Airway epithelial cell (primary cell): Measurements from ENCODE around the gene STIP1. TPM values are rescaled to one million over a fixed set of nuclear protein-coding genes. Genes with fewer than 3 reads are reported as not detected.

Experiments used
- total RNA-seq: library from RNA; depleted of rRNA; stranded (reverse); fragments of >200 nt; gene quantifications from 2 replicates; pipeline ENCODE4 v1.2.3, GENCODE V29; 2015

STIP1 gene
- 169 and 210 TPM in 2 replicates for total RNA-seq

DNA sequence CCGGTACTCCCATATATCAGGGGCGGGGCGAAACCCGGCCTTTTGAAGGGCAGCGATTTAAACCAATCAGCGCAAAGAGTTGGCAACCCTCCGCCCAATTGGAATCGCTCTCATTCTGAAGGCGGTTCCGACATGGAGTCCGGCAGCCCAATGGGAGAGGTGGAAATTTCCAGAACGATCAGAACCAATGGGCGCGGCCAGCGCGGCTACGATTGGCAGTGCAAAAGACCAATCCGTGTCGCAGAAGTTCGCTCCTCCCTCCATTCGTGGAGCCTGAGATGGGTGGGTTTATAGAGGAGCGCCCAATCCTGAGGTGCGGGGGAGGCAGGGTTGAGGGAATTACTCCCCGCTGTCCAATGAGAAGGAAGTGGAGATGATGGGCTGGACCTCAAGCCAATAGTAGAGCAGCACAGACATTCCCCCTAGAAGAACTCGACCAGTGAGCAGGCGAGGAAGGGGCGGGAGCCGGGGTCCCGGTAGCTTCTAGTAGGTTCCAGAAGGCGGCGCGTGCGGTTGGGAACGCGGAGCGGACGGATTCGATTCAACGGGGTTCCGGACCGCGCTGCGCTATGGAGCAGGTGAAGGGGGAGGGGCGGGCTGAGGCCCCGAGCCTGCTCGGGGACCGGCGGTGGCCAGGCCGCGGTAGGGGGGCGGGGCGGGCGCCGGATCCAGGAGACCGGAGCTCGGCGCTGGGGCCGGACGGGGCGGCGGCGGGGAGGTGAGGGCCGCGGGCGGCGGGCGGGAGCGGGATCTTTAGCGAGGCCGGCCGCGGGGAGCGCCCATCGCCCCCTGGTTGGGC is at the start of gene STIP1:
STIP1 (plus strand) TSS at position 479 of the 799 bp plus-strand sequence; CDS start at position 570, 91 bp downstream.

DNA sequence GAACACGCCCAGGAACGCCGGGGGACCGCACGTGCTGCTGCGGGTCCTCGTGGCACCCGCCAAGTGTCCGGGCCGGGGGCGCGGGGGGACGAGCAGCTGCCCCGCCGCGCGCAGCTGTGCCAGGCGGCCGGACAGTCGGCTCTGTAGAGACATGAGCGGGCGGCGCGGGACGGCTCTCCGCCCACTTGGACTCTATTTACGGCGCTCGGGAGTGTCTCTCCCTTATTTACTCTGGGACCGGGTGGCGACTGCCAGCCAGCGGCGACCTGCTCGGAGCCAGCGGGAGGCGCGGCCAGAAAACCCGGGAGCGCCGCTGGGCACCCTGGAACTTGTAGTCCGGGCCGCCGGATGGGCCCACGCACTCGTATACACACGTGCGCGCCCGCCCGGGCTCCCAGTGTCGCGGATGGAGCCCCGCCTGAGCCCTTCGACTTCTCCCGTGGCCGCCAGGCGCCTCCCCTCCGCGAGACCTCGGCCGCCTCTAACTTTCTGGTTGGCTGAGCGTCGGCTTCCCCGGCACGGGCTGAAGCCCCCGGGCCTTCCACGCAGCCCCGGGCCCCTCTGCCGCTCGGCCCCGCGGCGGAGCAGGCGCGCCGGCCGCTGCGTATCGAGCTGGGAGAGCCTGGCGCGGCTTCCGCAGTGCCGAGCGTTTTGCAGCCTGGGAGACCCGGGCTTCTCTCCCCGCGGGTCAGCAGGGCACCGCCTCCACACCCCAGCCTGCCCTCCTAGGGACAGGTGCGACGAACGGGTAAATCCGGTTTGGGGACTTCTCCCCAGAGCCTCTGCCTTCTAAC is 19.9 kb upstream of the STIP1 start, which contains the start of gene MACROD1:
MACROD1 (minus strand) TSS at position 272 of the 794 bp plus-strand sequence; CDS start at position 153, 119 bp downstream.

DNA sequence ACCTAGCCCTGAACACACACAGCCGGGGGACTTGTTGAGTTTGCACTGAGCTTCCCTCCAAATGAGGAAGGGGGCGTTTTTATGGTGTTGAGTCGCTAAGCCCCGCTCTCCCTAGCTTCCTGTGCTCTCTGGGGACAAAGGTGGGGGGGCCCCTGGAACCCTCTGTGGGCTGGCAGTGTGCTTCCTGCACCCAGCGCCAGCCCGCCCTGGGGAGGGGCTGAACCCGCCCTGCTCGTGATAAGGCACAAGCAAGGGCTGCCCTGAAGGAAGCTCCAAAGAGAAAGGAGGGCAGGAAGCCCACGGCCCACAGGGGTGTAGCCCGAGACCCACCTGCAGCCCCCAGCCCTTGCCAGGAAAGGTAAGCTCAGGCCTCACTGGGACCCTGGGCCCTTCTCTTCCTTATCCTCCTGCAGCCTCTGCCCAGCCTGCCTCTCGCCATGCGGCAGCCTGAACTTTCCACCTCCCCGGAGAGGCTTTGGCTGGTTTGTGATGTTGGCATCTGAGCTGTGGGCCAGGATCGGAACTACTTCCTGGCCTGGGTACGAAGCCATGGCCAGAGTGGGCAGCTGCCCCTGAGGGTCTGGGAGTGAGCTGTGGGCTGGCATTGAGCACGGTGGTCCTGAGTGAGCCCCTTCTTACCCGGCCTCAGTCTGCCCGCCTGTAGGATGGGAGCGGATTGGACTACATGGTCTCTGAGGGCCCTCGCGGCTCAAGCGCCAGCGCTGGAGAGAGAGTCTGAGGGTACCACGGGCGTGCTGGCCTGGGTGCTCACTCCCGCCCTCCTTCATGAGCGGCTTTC is 20.7 kb downstream of the STIP1 start, which contains the start of gene FERMT3:
FERMT3 (plus strand) TSS at position 265 of the 799 bp plus-strand sequence. CDS start 644 bp downstream, outside the sequence.

DNA sequence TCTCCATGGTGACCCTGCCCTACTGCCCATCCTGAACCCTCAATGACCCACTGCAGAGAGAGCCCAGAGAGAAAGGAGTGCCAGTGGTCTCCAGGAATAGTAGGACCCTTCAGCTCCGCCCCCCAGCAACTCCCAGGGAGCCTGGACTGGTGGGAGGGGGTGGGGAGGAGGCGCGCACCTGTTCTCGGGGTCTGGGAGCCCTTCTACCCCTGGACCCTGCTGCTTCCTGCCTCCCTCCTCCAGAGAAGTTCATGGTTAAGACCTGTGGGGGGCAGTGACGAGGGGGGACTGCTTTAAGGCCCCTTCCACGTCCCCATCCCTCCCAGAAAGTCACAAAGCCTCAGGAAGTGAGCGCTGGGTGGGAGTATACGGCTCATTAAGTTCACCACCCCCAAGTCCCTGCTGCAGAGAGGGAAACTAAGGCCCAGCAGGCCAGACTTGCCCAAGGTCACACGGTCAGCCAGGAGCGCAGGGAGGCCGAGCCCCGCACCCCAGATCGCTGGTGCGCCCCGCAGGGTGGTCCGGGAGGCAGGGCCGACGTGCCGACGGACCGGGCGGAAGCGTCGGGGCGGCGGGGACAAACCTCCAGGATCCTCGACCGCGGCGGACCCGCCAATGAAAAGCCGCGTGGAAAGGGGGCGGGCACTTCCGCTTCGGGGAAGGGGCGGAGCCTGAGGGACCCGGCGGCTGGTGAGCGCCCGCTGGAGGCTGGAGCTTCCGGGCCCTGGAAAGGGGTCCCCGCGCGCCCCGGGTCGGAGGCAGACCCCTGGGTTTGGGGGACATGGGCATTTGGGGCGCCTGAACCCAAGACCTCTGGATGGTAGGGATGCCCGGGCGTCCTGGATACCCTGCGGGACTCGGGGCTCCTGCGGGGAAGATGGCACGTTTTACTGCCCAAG is 39.9 kb downstream of the STIP1 start, which contains the start of the genes NUDT22 and TRPT1:
NUDT22 (plus strand) TSS at position 667 of the 899 bp plus-strand sequence. CDS start 379 bp downstream, outside the sequence.
TRPT1 (minus strand) TSS at position 579 of the 899 bp plus-strand sequence; CDS start at position 253, 326 bp downstream.

DNA sequence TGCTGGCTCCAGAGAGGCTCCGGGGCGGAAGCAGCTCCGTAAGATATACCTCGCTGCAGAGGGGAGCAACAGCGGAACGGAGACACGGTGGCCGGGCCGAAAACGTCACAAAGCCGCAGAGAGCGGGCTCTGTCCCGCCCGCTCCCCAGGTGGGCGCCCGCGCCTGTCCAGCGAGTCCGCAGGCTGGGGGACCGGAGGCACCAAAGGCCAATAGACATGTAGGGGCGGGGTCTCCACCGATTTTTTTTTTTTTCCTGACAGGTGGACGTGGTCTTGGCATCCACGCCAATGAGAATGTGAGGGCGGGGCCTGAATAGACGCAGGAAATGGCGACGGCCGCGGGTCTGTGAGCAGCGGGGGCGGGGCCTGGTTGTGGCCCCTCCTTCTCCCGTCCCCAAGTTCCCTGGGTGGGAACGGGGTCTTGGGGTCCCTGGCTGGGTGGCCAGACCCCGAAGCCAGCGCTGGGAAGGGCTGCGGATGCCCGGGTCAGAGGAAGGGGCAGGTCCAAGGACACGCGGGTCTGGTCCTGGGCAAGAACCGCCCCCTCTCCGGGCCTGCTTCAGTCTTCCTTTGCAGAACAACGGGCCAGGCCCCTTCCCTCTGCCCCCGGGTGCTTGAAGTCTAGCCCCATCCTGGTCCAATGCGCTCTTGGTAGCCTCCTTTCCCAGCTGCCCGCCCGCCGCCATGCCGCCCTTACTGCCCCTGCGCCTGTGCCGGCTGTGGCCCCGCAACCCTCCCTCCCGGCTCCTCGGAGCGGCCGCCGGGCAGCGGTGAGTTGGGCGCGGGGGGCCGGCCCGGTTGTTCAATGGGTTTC is 44.4 kb downstream of the STIP1 start, which contains the start of gene DNAJC4:
DNAJC4 (plus strand) TSS at position 378 of the 814 bp plus-strand sequence; CDS start at position 685, 307 bp downstream.

DNA sequence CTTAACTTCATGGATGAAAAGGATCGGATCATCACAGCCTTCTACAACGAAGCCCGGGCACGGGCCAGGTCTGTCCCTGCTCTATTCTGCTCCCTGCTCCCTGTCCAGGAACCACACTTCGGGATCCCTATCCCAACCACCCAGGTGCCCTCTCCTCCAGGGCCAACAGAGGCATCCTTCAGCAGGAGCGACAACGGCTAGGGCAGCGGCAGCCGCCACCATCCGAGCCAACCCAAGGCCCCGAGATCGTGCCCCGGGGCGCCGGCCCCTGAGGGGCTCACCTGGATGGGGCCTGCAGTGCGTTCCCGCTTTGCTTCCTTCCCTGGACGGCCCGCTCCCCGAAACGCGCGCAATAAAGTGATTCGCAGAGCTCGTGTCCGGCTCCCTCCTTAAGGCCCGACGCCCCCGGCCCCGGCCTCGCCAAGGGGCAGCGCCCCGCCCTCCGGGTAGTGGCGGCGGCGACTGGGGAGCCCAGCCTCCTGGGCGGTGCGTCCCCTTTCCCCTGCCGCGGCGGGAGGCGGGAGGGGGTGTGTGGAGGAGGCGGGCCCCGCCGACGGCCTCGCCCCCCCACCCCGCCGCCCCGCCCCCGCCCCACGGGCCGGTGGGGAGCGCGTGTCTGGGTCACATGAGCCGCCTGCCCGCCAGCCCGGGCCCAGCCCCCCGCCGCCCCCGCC is 48.1 kb downstream of the STIP1 start, which contains the start of gene VEGFB:
VEGFB (plus strand) TSS at position 672 of the 674 bp plus-strand sequence. CDS start 250 bp downstream, outside the sequence.

DNA sequence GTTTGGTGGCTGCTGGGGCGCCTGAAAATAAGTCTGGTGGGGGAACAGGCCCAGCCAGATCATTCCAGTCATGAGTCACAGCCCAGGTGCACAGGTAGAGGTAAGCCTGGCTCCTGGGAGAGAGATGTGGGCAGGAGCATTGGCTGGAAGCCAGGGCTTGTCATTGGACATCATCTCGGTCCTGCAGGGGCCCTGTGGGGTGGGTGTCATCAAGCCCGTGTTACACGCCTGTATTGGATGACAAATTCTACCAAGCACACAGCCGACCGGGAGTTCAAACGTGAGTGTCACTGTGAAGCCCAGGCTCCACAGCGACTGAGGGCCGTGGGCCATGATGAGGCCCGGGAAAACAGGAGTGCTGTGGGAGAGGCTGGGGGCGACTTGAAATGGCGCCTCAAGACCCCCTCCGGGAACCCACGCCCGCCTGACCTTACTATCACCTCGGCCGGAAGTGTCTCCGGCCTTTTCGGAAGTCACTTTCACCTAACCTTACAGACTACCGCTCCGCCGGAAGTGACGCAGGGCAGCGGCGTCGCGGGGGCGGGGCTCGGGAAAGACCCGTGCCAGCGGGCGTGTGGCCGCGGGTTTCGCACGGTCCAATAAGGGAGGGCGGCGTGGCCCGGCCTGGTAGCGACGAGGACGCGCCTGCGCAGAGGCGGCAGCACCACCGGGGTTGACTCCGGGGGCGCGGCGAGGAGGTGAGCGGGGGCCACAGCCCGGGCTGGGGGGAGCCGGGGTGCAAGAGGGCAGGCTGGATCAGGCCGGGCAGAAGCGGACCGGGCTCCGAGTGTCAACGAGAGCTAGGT is 54.7 kb downstream of the STIP1 start, which contains the start of gene FKBP2:
FKBP2 (plus strand) TSS at position 661 of the 806 bp plus-strand sequence. CDS start 1,293 bp downstream, outside the sequence.

DNA sequence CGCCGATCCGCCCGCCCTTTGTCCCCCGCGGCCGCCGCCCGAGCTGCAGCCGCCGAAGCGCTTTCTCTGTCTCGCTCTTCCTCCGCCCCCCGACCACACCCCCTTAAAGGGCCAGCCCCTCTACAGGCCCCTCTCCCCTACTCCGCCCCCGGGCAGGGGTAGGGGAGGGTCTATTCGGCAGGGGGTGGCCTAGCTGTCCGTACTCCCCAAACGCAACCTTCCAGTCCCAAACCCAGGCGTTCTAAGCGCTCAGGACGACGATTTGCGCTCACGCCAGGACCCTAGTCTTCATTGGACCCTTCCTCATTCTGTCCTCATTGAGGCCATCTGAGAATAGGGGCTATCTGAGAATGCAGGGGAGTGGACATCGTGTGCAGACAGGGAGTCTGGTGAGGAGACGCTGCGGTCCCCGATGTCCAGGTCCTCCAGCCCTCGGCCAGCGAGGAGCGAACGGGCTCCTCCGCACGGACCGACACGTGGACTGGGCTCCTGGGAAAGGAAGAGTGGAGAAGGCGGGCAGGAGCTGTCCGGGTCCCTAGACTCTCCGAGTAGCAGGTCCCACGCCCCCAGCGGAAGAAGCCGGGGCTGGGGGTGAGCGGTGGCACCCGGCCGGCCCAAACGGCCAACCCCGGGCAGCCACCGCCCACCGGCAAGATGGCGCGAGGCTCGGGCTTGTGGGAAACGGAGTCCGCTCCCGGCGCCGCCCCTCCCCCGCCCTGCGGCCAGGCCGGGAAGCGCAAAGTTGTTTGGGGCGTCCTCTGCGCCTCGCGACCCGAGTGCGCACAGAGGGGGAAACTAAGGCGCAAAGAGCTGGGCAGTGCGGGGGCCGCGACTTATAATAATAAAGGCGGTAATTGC is 61.1 kb downstream of the STIP1 start, which contains the start of gene PPP1R14B:
PPP1R14B (minus strand) TSS at position 73 of the 858 bp plus-strand sequence. CDS start 270 bp downstream, outside the sequence.

DNA sequence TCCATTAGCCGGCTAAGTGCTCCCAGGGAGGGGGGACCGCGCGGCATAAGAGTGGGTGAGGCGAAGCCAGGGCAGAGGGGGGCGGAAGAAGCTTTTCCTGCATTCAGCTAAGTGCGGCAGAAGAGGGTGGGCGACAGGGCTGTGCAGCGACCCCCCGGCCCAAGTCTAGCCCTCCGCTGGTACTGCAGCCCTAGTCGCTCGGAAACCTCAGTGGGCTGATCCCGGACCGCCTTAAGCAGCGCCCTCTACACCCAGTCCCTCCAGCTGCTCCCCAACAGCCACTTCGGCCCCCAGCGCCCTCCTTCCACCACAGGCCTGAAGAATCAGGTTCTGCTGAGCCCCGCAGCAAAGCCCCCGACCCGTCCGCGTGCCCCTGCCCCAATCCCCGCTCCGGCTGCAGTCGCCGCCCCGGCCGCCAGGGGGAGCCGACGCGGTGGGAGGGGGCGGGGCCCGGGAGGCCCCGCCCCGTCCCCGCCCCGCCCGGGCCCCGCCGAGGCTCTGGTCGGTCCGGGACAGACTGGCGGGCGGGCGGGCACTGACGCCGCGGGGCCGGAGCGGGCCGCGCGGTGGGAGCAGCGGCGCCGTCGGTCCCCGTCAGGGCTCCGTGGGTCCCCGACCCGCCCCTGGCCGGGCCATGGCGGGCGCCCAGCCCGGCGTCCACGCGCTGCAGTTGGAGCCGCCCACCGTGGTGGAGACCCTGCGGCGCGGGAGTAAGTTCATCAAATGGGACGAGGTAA is 65.2 kb downstream of the STIP1 start, which contains the start of gene PLCB3:
PLCB3 (plus strand) TSS at position 515 of the 737 bp plus-strand sequence; CDS start at position 635, 120 bp downstream.

Other genes with a start within 250 kb of the STIP1 start
- 10.6 and 14.4 TPM in 2 replicates for gene NAA40, start 247.2 kb upstream of the STIP1 start, total RNA-seq
- 586 and 783 TPM in 2 replicates for gene COX8A, start 211.6 kb upstream of the STIP1 start, total RNA-seq
- gene OTUB1, start 199.7 kb upstream of the STIP1 start, total RNA-seq = 108 and 161 TPM in 2 replicates
- gene FLRT1, start 150.2 kb upstream of the STIP1 start, total RNA-seq = not detected in 2 replicates
- gene MACROD1, start 20.1 kb upstream of the STIP1 start, total RNA-seq = 16.9 and 21.0 TPM in 2 replicates
- 0.14 TPM in 2 replicates for gene FERMT3, start 20.6 kb downstream of the STIP1 start, total RNA-seq
- gene TRPT1, start 40.0 kb downstream of the STIP1 start, total RNA-seq = 57.4 and 58.1 TPM in 2 replicates
- gene NUDT22, start 40.1 kb downstream of the STIP1 start, total RNA-seq = 74.9 and 110 TPM in 2 replicates
- 7.0 and 15.3 TPM in 2 replicates for gene DNAJC4, start 44.4 kb downstream of the STIP1 start, total RNA-seq
- gene VEGFB, start 48.4 kb downstream of the STIP1 start, total RNA-seq = 21.6 and 24.8 TPM in 2 replicates
- gene FKBP2, start 54.9 kb downstream of the STIP1 start, total RNA-seq = 64.6 and 77.1 TPM in 2 replicates
- gene PPP1R14B, start 60.8 kb downstream of the STIP1 start, total RNA-seq = 418 and 455 TPM in 2 replicates
- gene PLCB3, start 65.4 kb downstream of the STIP1 start, total RNA-seq = 58.8 and 64.0 TPM in 2 replicates
- 134 and 141 TPM in 2 replicates for gene BAD, start 98.5 kb downstream of the STIP1 start, total RNA-seq
- gene GPR137, start 99.7 kb downstream of the STIP1 start, total RNA-seq = 13.3 and 16.0 TPM in 2 replicates
- not detected in 2 replicates for gene KCNK4, start 105.1 kb downstream of the STIP1 start, total RNA-seq
- 0.63 TPM in 1 of 2 replicates, not detected in the other for gene CATSPERZ, start 114.2 kb downstream of the STIP1 start, total RNA-seq
- gene ESRRA, start 119.4 kb downstream of the STIP1 start, total RNA-seq = 74.4 and 87.9 TPM in 2 replicates
- 407 and 658 TPM in 2 replicates for gene TRMT112, start 131.4 kb downstream of the STIP1 start, total RNA-seq
- 455 and 530 TPM in 2 replicates for gene PRDX5, start 131.9 kb downstream of the STIP1 start, total RNA-seq
- gene CCDC88B, start 154.0 kb downstream of the STIP1 start, total RNA-seq = 8.7 TPM in 2 replicates
- 72.9 and 73.6 TPM in 2 replicates for gene RPS6KA4, start 173.0 kb downstream of the STIP1 start, total RNA-seq